Muscle of leg (tissue), 11 donors: Measurements from ENCODE around the gene SUSD4. TPM values are rescaled to one million over a fixed set of nuclear protein-coding genes. Genes with fewer than 3 reads are reported as not detected.
A peak's percentile ranks its signal among the peaks of the same experiment; 100 is the strongest.

Source experiments
- DNase-seq: peaks from one replicate; pipeline ENCODE4 v3.0.0; 2013
- H3K27ac ChIP-seq: one replicate; pipeline ENCODE4 v1.5.1; 2013; ENCODE audit warnings: mild to moderate bottlenecking, low read length, control low read depth
- H3K27me3 ChIP-seq: one replicate; pipeline ENCODE4 v1.6.1; 2013; ENCODE audit warnings: low read length; ENCODE audit not compliant: control insufficient read depth, insufficient read depth
- H3K36me3 ChIP-seq: one replicate; pipeline ENCODE4 v1.6.1; 2013; ENCODE audit warnings: low read length; ENCODE audit not compliant: control insufficient read depth, insufficient read depth
- H3K4me1 ChIP-seq: one replicate; pipeline ENCODE4 v1.6.1; 2013; ENCODE audit warnings: low read length; ENCODE audit not compliant: control insufficient read depth, insufficient read depth
- H3K4me3 ChIP-seq: one replicate; pipeline ENCODE4 v1.5.1; 2013; ENCODE audit warnings: low read length, control low read depth
- H3K9me3 ChIP-seq: replicated peaks from 2 replicates; pipeline ENCODE4 v1.6.1; 2013; ENCODE audit warnings: low read depth, low read length; ENCODE audit not compliant: control insufficient read depth
- WGBS: methylation state at CpG from one replicate; pipeline ENCODE4 v1.1.5; 2013; ENCODE audit warnings: missing lambda C conversion rate; ENCODE audit not compliant: insufficient coverage; 5-methylcytosine and 5-hydroxymethylcytosine counted together
- polyA plus RNA-seq, 8 donors: library from polyadenylated mRNA; unstranded; fragments of 120-200 nt; gene quantifications; one replicate each; pipeline versions ENCODE4 v1.2.1 to v1.2.3, GENCODE V29; 2013; ENCODE audit warnings: inconsistent platforms in 1 of 8, low replicate concordance in 1 of 8; ENCODE audit not compliant: insufficient read length in 8 of 8, insufficient read depth in 1 of 8
- total RNA-seq: library from RNA; stranded (reverse); fragments of 120-200 nt; gene quantifications from one replicate; pipeline ENCODE4 v1.2.4, GENCODE V29; 2013

Gene SUSD4
- total and polyA plus RNA-seq, 9 donors, result 2.0 to 4.1 (median 2.8) TPM

DNA sequence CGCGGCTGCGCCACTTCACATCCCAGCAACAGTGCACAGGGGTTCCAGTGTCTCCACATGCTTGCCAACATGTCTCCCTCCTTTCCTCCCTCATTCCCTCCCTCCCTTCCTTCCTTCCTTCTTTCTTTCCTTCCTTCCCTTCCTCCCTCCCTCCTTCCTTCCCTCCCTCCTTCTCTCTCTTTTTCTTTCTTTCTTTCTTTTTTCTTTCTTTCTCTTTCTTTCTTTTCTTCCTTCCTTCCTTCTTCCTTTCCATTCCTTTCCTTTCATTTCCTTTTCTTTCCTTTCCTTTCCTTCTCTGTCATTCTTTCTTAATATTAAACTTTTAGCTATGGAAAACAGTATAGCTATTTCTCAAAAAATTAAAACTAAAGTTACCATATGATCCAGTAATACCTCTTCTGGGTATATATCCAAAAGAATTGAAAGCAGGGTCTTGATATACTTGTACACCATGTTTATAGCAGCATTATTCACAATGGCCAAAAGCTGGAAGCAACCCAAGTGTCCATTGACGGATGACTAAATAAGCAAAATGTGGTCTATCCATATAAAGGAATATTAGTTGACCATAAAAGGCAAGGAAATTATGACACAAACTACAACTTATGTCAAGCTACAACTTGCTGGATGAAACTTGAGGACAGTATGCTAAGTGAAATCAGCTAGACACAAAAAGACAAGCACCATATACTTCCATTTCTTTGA lies 165.9 kb downstream of the SUSD4 start:
- 59% methylated on average over 3 of the region's 4 CpGs for WGBS
- Histone ChIP-seq H3K36me3 (no peaks in the 10 kb centered on the region), H3K4me3 (no peak overlapping the region), H3K9me3 (no peaks in the 10 kb centered on the region), H3K27me3 (no peaks in the 10 kb centered on the region), H3K27ac (no peak overlapping the region), H3K4me1 (no peaks in the 10 kb centered on the region)
- no peak for DNase-seq

DNA sequence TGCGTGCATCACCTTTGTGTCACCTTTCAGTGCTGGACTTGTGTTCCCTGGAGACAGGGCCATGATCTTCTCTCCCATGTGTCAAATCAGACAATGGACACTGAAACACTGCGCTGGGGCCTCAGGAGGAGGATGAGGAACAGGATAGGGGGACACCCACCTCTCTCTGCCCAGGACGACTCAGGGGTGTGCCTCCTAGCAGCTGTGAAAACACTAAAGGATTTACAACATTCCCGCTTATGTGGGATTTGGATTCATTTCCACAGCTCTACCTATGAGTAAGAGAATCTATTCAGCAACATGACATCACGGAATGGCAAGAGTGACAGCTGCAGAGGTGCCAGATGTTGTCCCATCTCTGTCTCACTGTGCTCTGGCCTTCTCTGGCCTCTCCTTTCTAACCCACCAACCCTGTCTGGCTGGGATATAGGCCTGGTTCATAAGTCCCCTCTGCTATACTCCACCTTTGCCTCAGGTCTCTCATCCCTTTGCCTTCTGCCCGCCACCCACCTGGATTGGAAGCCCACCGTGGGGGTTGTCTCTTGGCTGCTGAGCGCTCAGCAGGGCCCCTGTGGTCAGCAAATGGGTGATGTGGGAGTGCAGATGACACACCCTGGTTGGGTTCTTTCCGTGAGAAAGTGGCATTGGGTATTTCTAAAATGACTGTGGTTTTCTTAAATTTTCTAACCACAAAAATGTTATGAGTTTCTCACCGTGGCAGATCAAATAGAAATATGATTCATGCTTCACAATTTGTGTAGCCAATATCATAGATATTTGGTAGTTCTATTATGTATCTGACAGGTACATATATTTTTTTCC lies 173.9 kb downstream of the SUSD4 start:
- WGBS, result 69% methylated on average over 3 of the region's 10 CpGs

DNA sequence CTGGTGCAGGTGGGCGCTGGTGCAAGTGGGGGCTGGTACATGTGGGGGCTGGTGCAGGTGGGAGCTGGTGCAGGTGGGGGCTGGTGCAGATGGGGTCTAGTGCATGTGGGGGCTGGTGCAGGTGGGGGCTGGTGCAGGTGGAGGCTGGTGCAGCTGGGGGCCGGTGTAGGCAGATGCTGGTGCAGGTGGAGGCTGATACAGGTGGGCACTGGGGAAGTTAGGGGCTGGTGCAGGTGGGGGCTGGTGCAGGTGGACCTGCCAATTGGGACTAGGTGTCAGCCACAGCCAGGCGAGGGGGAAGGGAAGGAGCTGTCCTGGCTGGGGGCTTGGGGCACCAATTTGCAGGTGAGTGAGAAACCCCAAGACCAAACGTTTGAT lies 174.5 kb downstream of the SUSD4 start:
- no peaks in the 10 kb centered on the region for H3K27me3 ChIP-seq
- DNase-seq, result no peak
- 62% methylated on average over 3 of the region's 4 CpGs for WGBS

More for the DNA sequence above, 173.9 kb downstream of the SUSD4 start:
- Histone ChIP-seq H3K36me3 (no peaks in the 10 kb centered on the region), H3K4me1 (no peaks in the 10 kb centered on the region), H3K27me3 (no peaks in the 10 kb centered on the region), H3K4me3 (no peak overlapping the region), H3K27ac (no peak overlapping the region), H3K9me3 (no peaks in the 10 kb centered on the region)
- no peak for DNase-seq

DNA sequence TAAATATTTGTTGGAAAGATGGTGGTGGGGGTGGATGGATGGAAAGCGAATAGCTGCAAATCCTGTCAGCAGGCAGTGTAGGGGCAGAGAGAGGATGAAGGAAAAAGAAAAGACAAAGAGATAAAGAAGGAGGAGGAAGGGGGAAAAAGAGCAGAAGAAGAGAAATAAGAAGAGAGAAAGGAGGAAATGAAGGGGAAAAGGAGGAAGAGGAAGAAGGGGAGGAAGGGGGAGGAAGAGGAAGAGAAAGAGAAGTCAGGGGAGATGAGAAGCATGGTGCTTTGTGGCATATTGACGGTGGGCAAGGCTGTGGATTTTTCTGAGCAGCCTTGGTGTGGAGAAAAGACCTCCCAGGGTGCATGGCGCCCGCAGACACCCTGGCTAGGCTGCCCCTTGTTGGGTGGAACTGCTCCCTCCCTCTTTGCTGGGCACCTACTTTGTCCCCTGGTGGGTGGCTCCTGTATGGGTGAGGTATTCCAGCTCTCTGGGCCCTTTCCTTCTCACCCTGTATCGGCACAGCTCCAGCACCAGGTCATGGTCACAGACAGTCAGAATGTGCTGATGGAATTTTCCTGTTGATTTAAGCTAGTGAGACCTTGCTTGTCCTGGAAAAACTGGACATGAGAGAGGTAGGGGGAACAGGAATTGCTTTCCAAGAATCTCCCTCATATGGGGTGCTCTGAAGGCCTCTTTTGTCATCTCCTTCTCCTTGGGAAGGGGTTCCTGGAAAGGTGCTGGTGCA lies 175.2 kb downstream of the SUSD4 start:
- Histone ChIP-seq H3K27ac (no peak overlapping the region), H3K27me3 (no peaks in the 10 kb centered on the region), H3K9me3 (no peaks in the 10 kb centered on the region), H3K36me3 (no peaks in the 10 kb centered on the region), H3K4me1 (no peaks in the 10 kb centered on the region), H3K4me3 (no peak overlapping the region)
- DNase-seq, result no peak
- WGBS, result 93% methylated on average over 2 of the region's 5 CpGs

More for the DNA sequence above, 174.5 kb downstream of the SUSD4 start:
- Histone ChIP-seq H3K27ac (no peak overlapping the region), H3K4me3 (no peak overlapping the region), H3K36me3 (no peaks in the 10 kb centered on the region), H3K9me3 (no peaks in the 10 kb centered on the region), H3K4me1 (no peaks in the 10 kb centered on the region)

DNA sequence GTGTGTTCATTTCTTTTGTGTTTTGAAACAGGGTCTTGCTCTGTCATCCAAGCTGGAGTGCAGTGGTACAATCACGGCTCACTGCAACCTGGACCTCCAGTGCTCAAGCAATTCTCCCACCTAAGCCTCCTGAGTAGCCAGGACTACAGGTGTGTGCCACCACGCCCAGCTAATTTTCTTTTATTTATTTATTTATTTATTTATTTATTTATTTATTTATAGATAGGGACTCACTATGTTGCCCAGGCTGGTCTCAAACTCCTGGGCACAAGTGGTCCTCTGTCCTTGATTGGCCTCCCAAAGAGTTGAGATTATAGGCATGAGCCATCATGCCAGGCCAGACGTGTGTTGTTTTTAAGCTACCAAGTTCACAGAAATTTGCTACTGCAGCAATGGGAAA lies 177.2 kb downstream of the SUSD4 start:
- no CpG with 5 or more reads among the region's 3 CpGs for WGBS
- Histone ChIP-seq H3K4me3 (no peak overlapping the region), H3K4me1 (no peaks in the 10 kb centered on the region), H3K27me3 (no peaks in the 10 kb centered on the region), H3K27ac (no peak overlapping the region), H3K9me3 (no peaks in the 10 kb centered on the region), H3K36me3 (no peaks in the 10 kb centered on the region)
- no peak for DNase-seq

DNA sequence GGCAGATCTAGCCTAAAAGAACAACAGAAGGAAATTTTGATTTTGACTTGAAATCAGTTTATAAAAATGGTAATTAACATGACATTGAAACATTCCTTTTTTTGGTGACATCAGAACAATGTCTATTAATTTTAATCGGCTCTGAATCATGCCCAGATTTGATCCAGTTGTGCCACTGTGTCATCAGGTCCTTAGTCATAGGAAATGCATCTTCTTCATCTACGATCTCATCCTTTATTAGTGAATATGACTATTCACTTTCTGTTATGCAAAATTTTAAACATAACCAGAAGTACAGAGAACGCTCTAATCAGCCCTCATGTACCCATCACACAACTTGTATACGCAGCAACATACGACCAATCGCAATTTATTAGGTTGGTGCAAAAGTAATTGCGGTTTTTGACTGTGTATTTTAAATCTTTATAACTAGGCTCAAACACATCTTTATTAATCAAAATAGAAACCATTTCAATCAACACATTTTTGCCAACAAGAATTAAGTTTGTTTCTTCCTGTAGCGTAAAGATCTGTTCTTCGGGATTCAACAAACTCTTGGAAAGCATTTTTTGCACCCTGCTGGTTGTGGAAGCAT lies 180.6 kb downstream of the SUSD4 start:
- no peaks in the 10 kb centered on the region for H3K9me3 ChIP-seq
- no peaks in the 10 kb centered on the region for H3K36me3 ChIP-seq
- no peak overlapping the region for H3K27ac ChIP-seq
- no peak for DNase-seq
- peaks cover 3% of the 10 kb centered on the region for H3K4me1 ChIP-seq
- H3K4me3 ChIP-seq, result no peak overlapping the region
- no peaks in the 10 kb centered on the region for H3K27me3 ChIP-seq
- WGBS, result 83% methylated on average over 1 of the region's 9 CpGs

DNA sequence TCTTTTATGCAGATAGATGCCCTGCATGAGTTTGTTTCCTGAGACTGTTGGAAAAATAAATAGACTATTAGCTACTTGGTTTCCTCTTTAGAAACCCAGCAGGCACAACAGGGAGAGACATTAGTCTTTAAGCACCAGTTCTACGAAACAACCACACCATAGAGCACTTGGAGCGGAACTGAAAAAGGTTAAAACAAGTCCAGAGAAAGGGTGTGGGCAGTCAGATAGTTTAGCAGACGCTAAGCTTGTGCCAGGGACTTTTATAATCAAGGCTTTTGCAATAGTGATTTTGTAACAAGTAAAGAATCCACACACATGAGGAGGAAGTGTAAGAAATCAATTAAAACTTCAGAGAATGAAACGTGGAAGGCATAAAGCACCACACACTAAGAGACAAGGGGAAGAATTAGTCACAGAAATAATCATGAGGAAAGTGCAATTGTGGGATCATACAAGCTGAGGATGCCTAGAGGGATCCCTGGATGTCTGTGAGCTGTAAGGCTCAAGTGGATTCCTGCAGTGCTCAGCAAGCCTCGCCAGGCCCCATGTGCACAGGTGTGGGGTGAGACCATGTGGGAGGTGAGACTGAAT lies 183.2 kb downstream of the SUSD4 start:
- no peak overlapping the region for H3K4me3 ChIP-seq
- H3K27ac ChIP-seq, result no peak overlapping the region
- WGBS, result no CpG with 5 or more reads among the region's 5 CpGs
- no peaks in the 10 kb centered on the region for H3K36me3 ChIP-seq
- peak; percentile 77 for DNase-seq
- no peaks in the 10 kb centered on the region for H3K27me3 ChIP-seq
- H3K9me3 ChIP-seq, result no peaks in the 10 kb centered on the region
- peaks cover 4% of the 10 kb centered on the region for H3K4me1 ChIP-seq

DNA sequence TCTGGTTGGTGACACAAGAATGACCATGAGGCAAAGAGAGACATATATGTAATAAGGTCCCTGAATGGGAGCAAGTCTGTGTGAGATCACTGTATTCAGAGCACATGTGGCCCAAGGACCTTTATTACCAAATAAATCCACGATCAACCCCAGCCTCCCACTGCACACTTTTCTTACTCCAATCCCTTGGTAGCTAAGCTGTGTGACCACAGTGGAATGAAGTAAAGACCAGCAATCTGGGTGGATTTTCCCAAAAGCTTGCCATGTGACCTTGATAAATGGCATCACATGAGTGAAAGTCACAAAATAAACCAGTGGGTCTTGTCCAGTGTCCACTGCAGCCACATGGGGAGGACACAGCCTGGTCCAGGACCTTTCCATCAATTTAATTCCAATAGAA lies 184.2 kb downstream of the SUSD4 start:
- H3K36me3 ChIP-seq, result no peaks in the 10 kb centered on the region
- H3K4me1 ChIP-seq, result peaks cover 4% of the 10 kb centered on the region
- WGBS, result no CpG with 5 or more reads among the region's 1 CpG
- H3K27me3 ChIP-seq, result no peaks in the 10 kb centered on the region
- DNase-seq, result no peak
- H3K9me3 ChIP-seq, result no peaks in the 10 kb centered on the region
- no peak overlapping the region for H3K27ac ChIP-seq
- H3K4me3 ChIP-seq, result no peak overlapping the region

DNA sequence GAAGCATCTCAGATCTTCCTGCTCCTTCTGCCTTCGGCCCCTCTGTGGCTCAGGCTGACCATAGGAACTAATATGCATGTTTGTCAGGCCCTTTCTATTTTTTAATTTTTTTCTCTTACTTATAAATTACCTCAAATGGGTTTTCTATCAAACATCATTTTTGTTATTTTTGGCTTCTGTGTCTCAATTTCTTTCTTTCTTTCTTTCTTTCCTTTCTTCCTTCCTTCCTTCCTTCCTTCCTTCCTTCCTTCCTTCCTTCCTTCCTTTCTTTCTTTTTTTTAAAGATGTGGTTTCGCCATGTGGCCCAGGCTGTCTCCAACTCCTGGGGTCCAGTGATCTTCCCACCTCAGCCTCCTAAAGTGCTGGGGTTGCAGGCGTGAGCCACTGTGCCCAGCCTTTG lies 184.7 kb downstream of the SUSD4 start:
- DNase-seq, result no peak
- H3K4me3 ChIP-seq, result no peak overlapping the region
- no peak overlapping the region for H3K27ac ChIP-seq
- H3K4me1 ChIP-seq, result peaks cover 4% of the 10 kb centered on the region
- no peaks in the 10 kb centered on the region for H3K9me3 ChIP-seq
- no peaks in the 10 kb centered on the region for H3K36me3 ChIP-seq
- H3K27me3 ChIP-seq, result no peaks in the 10 kb centered on the region
- WGBS, result 100% methylated on average over 1 of the region's 3 CpGs
